C4-2B (cell line): Measurements from ENCODE around the gene GRIN1.

ENCODE experiments used
- CTCF ChIP-seq: fragments of 450-650 bp; conservative IDR thresholded peaks from 2 replicates; pipeline ENCODE4 v1.5.1; 2017; ENCODE audit warnings: mild to moderate bottlenecking
- ZFX ChIP-seq: fragments of 450-650 bp; IDR thresholded peaks from 2 replicates; pipeline ENCODE4 v1.6.1; 2017

- TF ChIP-seq CTCF (peak; percentile 44; the same call in 1 of the 2 replicates), ZFX (no peak)
These were observed 50.6 kb downstream of the GRIN1 start for GRCh38 chr9:137189297-137190295.
